ENCODE measurements around the gene FAM124A. TPM values are rescaled to one million over a fixed set of nuclear protein-coding genes. Genes with fewer than 3 reads are reported as not detected.

FAM124A gene
- total and polyA plus RNA-seq, 2 experiments from 2014 or later: not detected

- Histone ChIP-seq H3K9ac (no peak overlapping the region), H3K36me3 (ENCODE audit: low read depth) (no peaks in the 10 kb centered on the region), H3K4me1 (ENCODE audit: insufficient read depth) (no peaks in the 10 kb centered on the region), H2AFZ (no peak overlapping the region), H3K4me3 (no peak overlapping the region), H3K27me3 (replicated peaks; ENCODE audit: insufficient read depth) (peaks cover 72% of the 10 kb centered on the region), H3K4me2 (ENCODE audit: unreplicated experiment) (no peak overlapping the region), H3F3A (ENCODE audit: insufficient read depth) (no peaks in the 10 kb centered on the region), H3K9me3 (ENCODE audit: low read depth) (no peaks in the 10 kb centered on the region), H3K79me2 (ENCODE audit: insufficient read depth) (no peaks in the 10 kb centered on the region), H3K27ac (no peak overlapping the region), H3K9me2 (ENCODE audit: insufficient read depth) (no peaks in the 10 kb centered on the region), H4K20me1 (ENCODE audit: insufficient read depth) (no peaks in the 10 kb centered on the region)
- WGBS, 2 experiments (ENCODE audit: low coverage in 1 of 2, low lambda C conversion rate in 2 of 2, missing lambda C conversion rate in 2 of 2): 0% methylated on average over 2 of the region's 2 CpGs
- in situ Hi-C loops (cut with MboI): no loop called here
- DNase-seq: no peak
- TF ChIP-seq EZH2phosphoT487 (IDR thresholded peaks at IDR 0.05; ENCODE audit: insufficient read depth, low read depth) (no peak), EZH2 (IDR thresholded peaks at IDR 0.05; ENCODE audit: insufficient read depth, poor library complexity, severe bottlenecking) (no peak)
Observed at GRCh38 chr13:51212758-51213157, 9.4 kb upstream of the FAM124A start.

GRCh38 chr13:51213173-51213728 lies 8.9 kb upstream of the FAM124A start:
- Histone ChIP-seq H4K20me1 (ENCODE audit: insufficient read depth) (no peaks in the 10 kb centered on the region), H3K27ac (no peak overlapping the region), H3K4me2 (ENCODE audit: unreplicated experiment) (no peak overlapping the region), H3K4me3 (no peak overlapping the region), H3K4me1 (ENCODE audit: insufficient read depth) (no peaks in the 10 kb centered on the region), H3K36me3 (ENCODE audit: low read depth) (no peaks in the 10 kb centered on the region), H3K9me3 (ENCODE audit: low read depth) (no peaks in the 10 kb centered on the region), H3K27me3 (replicated peaks; ENCODE audit: insufficient read depth) (peaks cover 67% of the 10 kb centered on the region), H3K9ac (no peak overlapping the region), H3K79me2 (ENCODE audit: insufficient read depth) (no peaks in the 10 kb centered on the region), H3F3A (ENCODE audit: insufficient read depth) (no peaks in the 10 kb centered on the region), H3K9me2 (ENCODE audit: insufficient read depth) (no peaks in the 10 kb centered on the region), H2AFZ (no peak overlapping the region)
- WGBS, 2 experiments (ENCODE audit: low coverage in 1 of 2, low lambda C conversion rate in 2 of 2, missing lambda C conversion rate in 2 of 2): 60 to 63% methylated on average over 6 of the region's 6 CpGs
- no peak for DNase-seq
- in situ Hi-C loops (cut with MboI): no loop called here
- no peak for TF ChIP-seq EZH2phosphoT487 (IDR thresholded peaks at IDR 0.05; ENCODE audit: insufficient read depth, low read depth)
- TF ChIP-seq EZH2 (IDR thresholded peaks at IDR 0.05; ENCODE audit: insufficient read depth, poor library complexity, severe bottlenecking): no peak

DNA sequence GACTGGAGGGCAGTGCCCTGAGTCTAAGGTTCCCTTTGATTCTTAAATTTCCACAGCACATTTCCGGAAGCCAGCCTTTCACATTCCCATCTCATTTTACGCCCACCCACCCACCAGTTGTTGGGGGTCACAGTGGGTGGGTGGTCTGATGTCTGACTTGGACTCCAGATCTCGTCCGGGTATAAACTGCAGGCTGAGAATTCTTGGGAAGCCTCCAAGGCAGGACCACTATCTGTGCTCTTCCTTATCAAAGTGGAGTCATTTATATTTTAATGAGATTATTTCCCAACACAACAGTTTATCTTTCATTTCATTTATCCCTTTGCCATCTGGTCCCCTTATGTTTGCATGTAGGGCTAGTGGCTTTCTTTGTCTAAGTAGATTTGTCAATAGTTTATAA lies 3.6 kb upstream of the FAM124A start:
- H3K27ac ChIP-seq: no peak overlapping the region
- in situ Hi-C loops (cut with MboI): no loop called here
- H2AFZ ChIP-seq: no peak overlapping the region
- WGBS, 2 experiments (ENCODE audit: low coverage in 1 of 2, low lambda C conversion rate in 2 of 2, missing lambda C conversion rate in 2 of 2): 38 to 54% methylated on average over 4 of the region's 4 CpGs
- H4K20me1 ChIP-seq (ENCODE audit: insufficient read depth): no peaks in the 10 kb centered on the region
- no peaks in the 10 kb centered on the region for H3F3A ChIP-seq (ENCODE audit: insufficient read depth)
- no peaks in the 10 kb centered on the region for H3K79me2 ChIP-seq (ENCODE audit: insufficient read depth)
- H3K4me2 ChIP-seq (ENCODE audit: unreplicated experiment): no peak overlapping the region
- H3K4me1 ChIP-seq (ENCODE audit: insufficient read depth): no peaks in the 10 kb centered on the region
- no peaks in the 10 kb centered on the region for H3K36me3 ChIP-seq (ENCODE audit: low read depth)
- peaks cover 45% of the 10 kb centered on the region for H3K27me3 ChIP-seq (replicated peaks; ENCODE audit: insufficient read depth)
- no peaks in the 10 kb centered on the region for H3K9me2 ChIP-seq (ENCODE audit: insufficient read depth)
- H3K9me3 ChIP-seq (ENCODE audit: low read depth): no peaks in the 10 kb centered on the region
- TF ChIP-seq EZH2phosphoT487 (IDR thresholded peaks at IDR 0.05; ENCODE audit: insufficient read depth, low read depth) (no peak), EZH2 (IDR thresholded peaks at IDR 0.05; ENCODE audit: insufficient read depth, poor library complexity, severe bottlenecking) (no peak)
- no peak overlapping the region for H3K9ac ChIP-seq
- no peak overlapping the region for H3K4me3 ChIP-seq
- no peak for DNase-seq

- Histone ChIP-seq H3K9me2 (ENCODE audit: insufficient read depth) (no peaks in the 10 kb centered on the region), H3K4me2 (ENCODE audit: unreplicated experiment) (no peak overlapping the region), H3K27me3 (replicated peaks; ENCODE audit: insufficient read depth) (peaks cover 37% of the 10 kb centered on the region), H3F3A (ENCODE audit: insufficient read depth) (no peaks in the 10 kb centered on the region), H3K9me3 (ENCODE audit: low read depth) (no peaks in the 10 kb centered on the region), H3K4me3 (no peak overlapping the region), H3K4me1 (ENCODE audit: insufficient read depth) (no peaks in the 10 kb centered on the region), H3K79me2 (ENCODE audit: insufficient read depth) (no peaks in the 10 kb centered on the region), H3K27ac (no peak overlapping the region), H3K36me3 (ENCODE audit: low read depth) (no peaks in the 10 kb centered on the region), H3K9ac (no peak overlapping the region), H4K20me1 (ENCODE audit: insufficient read depth) (no peaks in the 10 kb centered on the region), H2AFZ (no peak overlapping the region)
- in situ Hi-C loops (cut with MboI): no loop called here
- DNase-seq: no peak
- TF ChIP-seq EZH2 (IDR thresholded peaks at IDR 0.05; ENCODE audit: insufficient read depth, poor library complexity, severe bottlenecking) (no peak), EZH2phosphoT487 (IDR thresholded peaks at IDR 0.05; ENCODE audit: insufficient read depth, low read depth) (no peak)
- WGBS, 2 experiments (ENCODE audit: low coverage in 1 of 2, low lambda C conversion rate in 2 of 2, missing lambda C conversion rate in 2 of 2): 59 to 64% methylated on average over 2 of the region's 2 CpGs
Observed at GRCh38 chr13:51220706-51221105, 1.5 kb upstream of the FAM124A start.

- no peak for DNase-seq
- Histone ChIP-seq H3K27ac (no peak overlapping the region), H3K4me3 (no peak overlapping the region), H3K9me2 (ENCODE audit: insufficient read depth) (no peaks in the 10 kb centered on the region), H3F3A (ENCODE audit: insufficient read depth) (no peaks in the 10 kb centered on the region), H3K4me1 (ENCODE audit: insufficient read depth) (no peaks in the 10 kb centered on the region), H3K27me3 (replicated peaks; ENCODE audit: insufficient read depth) (peaks cover 37% of the 10 kb centered on the region), H3K9ac (no peak overlapping the region), H3K36me3 (ENCODE audit: low read depth) (no peaks in the 10 kb centered on the region), H3K79me2 (ENCODE audit: insufficient read depth) (no peaks in the 10 kb centered on the region), H3K4me2 (ENCODE audit: unreplicated experiment) (no peak overlapping the region), H3K9me3 (ENCODE audit: low read depth) (no peaks in the 10 kb centered on the region), H2AFZ (no peak overlapping the region), H4K20me1 (ENCODE audit: insufficient read depth) (no peaks in the 10 kb centered on the region)
- in situ Hi-C loops (cut with MboI): no loop called here
- WGBS, 2 experiments (ENCODE audit: low coverage in 1 of 2, low lambda C conversion rate in 2 of 2, missing lambda C conversion rate in 2 of 2): 77% methylated on average over 4 of the region's 4 CpGs
- TF ChIP-seq EZH2 (IDR thresholded peaks at IDR 0.05; ENCODE audit: insufficient read depth, poor library complexity, severe bottlenecking) (no peak), EZH2phosphoT487 (IDR thresholded peaks at IDR 0.05; ENCODE audit: insufficient read depth, low read depth) (no peak)
Observed at GRCh38 chr13:51221108-51221507, 1.1 kb upstream of the FAM124A start.
